Activated CD4-positive, alpha-beta T cell treated with anti-CD3 and anti-CD28 coated beads, Interleukin-2, amount 10 ng/mL, durations not matched to agents 7 days and 5 days (primary cell): Measurements from ENCODE around the gene NEAT1. TPM values are rescaled to one million over a fixed set of nuclear protein-coding genes. Genes with fewer than 3 reads are reported as not detected.

Source experiments
- CTCF ChIA-PET: fragments of 350-600 bp; sonication (Branson Sonifier 250); formaldehyde crosslinking; loops from one replicate; lab custom pipeline; 2021; ENCODE audit warnings: antibody characterized with exemption; lab: Charles Lee
- POLR2A ChIA-PET: fragments of 350-600 bp; sonication (Branson Sonifier 250); formaldehyde crosslinking; loops from one replicate; lab custom pipeline; 2021; ENCODE audit warnings: antibody characterized with exemption; lab: Charles Lee
- DNase-seq: peaks from one replicate; pipeline ENCODE4 v3.0.0-alpha.2; 2020
- H3K27ac Mint-ChIP-seq: one replicate; pipeline ENCODE4 v1.8.0; 2021; ENCODE audit warnings: mild to moderate bottlenecking, moderate library complexity, mixed read lengths
- H3K27me3 Mint-ChIP-seq: one replicate; pipeline ENCODE4 v1.8.0; 2021; ENCODE audit warnings: mixed read lengths
- H3K36me3 Mint-ChIP-seq: one replicate; pipeline ENCODE4 v1.8.0; 2021; ENCODE audit warnings: low read depth, mixed read lengths
- H3K4me1 Mint-ChIP-seq: one replicate; pipeline ENCODE4 v1.8.0; 2021; ENCODE audit warnings: mixed read lengths
- H3K4me3 Mint-ChIP-seq: one replicate; pipeline ENCODE4 v1.8.0; 2021; ENCODE audit warnings: mild to moderate bottlenecking, moderate library complexity, mixed read lengths
- H3K9me3 Mint-ChIP-seq: one replicate; pipeline ENCODE4 v1.8.0; 2021; ENCODE audit warnings: mixed read lengths
- total RNA-seq, 2 experiments: library from RNA; stranded (reverse); gene quantifications; one replicate each; pipeline ENCODE4 v1.2.3, GENCODE V29; 2021

Gene NEAT1
- total RNA-seq, 2 experiments from 2014 or later = 463 to 610 TPM

- Mint-ChIP-seq H3K36me3 (peaks cover 4% of the 10 kb centered on the region), H3K9me3 (no peaks in the 10 kb centered on the region), H3K27ac (peak overlapping the region; percentile 71), H3K27me3 (no peaks in the 10 kb centered on the region), H3K4me3 (peak overlapping the region; percentile 91), H3K4me1 (peaks cover 47% of the 10 kb centered on the region)
- no peak for DNase-seq
- CTCF ChIA-PET = interaction anchor here (0.6 to 8.1 kb wide), 35 partner anchors 9 to 364 kb away, joined by 3 to 98 read pairs (median 6); partner anchors contain the start of genes FRMD8, MALAT1 and SCYL1
- POLR2A ChIA-PET = interaction anchor here (0.5 to 14.2 kb wide), 6 partner anchors 9 to 88 kb away, joined by 3 to 781 read pairs (median 5); partner anchors contain the start of gene MALAT1
Observed at GRCh38 chr11:65415499-65416340, 6.9 kb upstream of the NEAT1 start.

GRCh38 chr11:65416341-65416824 is 6.2 kb upstream of the NEAT1 start:
- peak overlapping the region; percentile 97 for H3K27ac Mint-ChIP-seq
- no peaks in the 10 kb centered on the region for H3K27me3 Mint-ChIP-seq
- H3K9me3 Mint-ChIP-seq = no peaks in the 10 kb centered on the region
- ChIA-PET POLR2A (interaction anchor here (0.5 to 14.2 kb wide), 5 partner anchors 9 to 87 kb away, joined by 3 to 781 read pairs (median 5); partner anchors contain the start of gene MALAT1), CTCF (interaction anchor here (0.6 to 8.1 kb wide), 37 partner anchors 9 to 363 kb away, joined by 3 to 98 read pairs (median 5); partner anchors contain the start of genes CDC42EP2, FRMD8, MALAT1 and SCYL1)
- H3K4me1 Mint-ChIP-seq = peaks cover 49% of the 10 kb centered on the region
- DNase-seq = peak; percentile 93
- H3K4me3 Mint-ChIP-seq = peak overlapping the region; percentile 91
- H3K36me3 Mint-ChIP-seq = no peaks in the 10 kb centered on the region

DNA sequence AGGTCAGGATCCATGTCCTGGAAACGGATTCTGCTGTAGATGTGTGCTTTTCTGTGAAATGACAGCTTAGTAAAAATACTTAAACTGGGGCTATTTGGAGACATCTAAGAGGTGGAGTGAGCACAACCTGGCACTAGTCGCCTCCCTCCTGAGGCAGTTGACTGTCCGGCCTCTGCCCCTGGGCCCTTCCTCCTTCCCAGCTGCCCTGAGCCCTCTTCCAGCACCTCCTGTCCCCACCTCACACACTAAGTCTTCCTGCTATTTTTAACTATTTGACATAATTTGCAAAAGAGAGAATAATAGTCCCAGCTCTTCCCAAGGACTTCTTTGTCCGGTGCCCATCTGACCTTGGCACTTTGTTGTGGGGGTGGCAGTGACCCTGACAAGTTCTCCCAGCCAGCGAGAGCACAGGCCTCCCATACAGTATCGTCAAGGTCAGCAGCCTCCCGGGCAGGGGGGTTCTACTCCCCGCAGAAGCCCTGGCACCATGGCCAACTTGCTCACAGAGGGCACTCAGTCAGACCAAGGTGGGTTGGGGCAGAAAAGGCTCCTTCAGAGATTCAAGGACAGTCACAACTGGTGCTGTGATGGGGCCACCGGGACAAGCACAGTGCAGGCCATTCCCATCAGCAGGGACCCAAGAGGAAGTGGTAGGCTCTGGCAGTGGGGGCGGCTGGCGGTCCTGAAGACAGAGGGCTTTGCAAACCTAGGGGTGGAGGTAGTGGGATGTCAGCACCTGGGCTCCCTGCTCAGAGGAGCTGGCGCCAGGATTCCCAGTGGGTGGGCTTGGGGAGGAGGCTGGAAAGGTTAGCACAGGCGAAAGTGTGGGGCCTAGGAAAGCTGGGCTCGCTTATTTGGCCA is 5.5 kb upstream of the NEAT1 start:
- peak; percentile 28 for DNase-seq
- Mint-ChIP-seq H3K27me3 (no peaks in the 10 kb centered on the region), H3K4me1 (peaks cover 49% of the 10 kb centered on the region), H3K9me3 (no peaks in the 10 kb centered on the region), H3K4me3 (peak overlapping the region; percentile 91), H3K36me3 (no peaks in the 10 kb centered on the region), H3K27ac (peak overlapping the region; percentile 97)
- ChIA-PET CTCF (interaction anchor here (0.6 to 8.1 kb wide), 33 partner anchors 10 to 363 kb away, joined by 3 to 98 read pairs (median 5); partner anchors contain the start of genes CDC42EP2, FRMD8, MALAT1 and SCYL1), POLR2A (interaction anchor here (1.4 to 14.2 kb wide), 3 partner anchors 8 to 86 kb away, joined by 5 to 781 read pairs (median 5); partner anchors contain the start of gene MALAT1)

GRCh38 chr11:65417702-65418430 is 4.7 kb upstream of the NEAT1 start:
- Mint-ChIP-seq H3K4me1 (peaks cover 54% of the 10 kb centered on the region), H3K4me3 (peak overlapping the region; percentile 91), H3K36me3 (peaks cover 4% of the 10 kb centered on the region), H3K27ac (peak overlapping the region; percentile 97), H3K9me3 (no peaks in the 10 kb centered on the region), H3K27me3 (peaks cover 4% of the 10 kb centered on the region)
- peak; percentile 52 for DNase-seq
- CTCF ChIA-PET = interaction anchor here (0.8 to 8.1 kb wide), 10 partner anchors 15 to 90 kb away, joined by 3 to 98 read pairs (median 14); partner anchors contain the start of gene MALAT1
- POLR2A ChIA-PET = interaction anchor here (3.2 to 14.2 kb wide), 2 partner anchors 54 to 86 kb away, joined by 16 to 781 read pairs; partner anchors contain the start of gene MALAT1

- Mint-ChIP-seq H3K4me3 (peak overlapping the region; percentile 91), H3K36me3 (peaks cover 8% of the 10 kb centered on the region), H3K27ac (peak overlapping the region; percentile 97), H3K9me3 (no peaks in the 10 kb centered on the region), H3K4me1 (peaks cover 55% of the 10 kb centered on the region), H3K27me3 (peaks cover 5% of the 10 kb centered on the region)
- DNase-seq = no peak
- ChIA-PET CTCF (interaction anchor here (0.8 to 8.1 kb wide), 6 partner anchors 26 to 92 kb away, joined by 3 to 98 read pairs (median 18); partner anchors contain the start of gene MALAT1), POLR2A (interaction anchor here (3.2 to 14.2 kb wide), 2 partner anchors 54 to 85 kb away, joined by 16 to 781 read pairs; partner anchors contain the start of gene MALAT1)
Observed at GRCh38 chr11:65418431-65418680, 4.2 kb upstream of the NEAT1 start.

DNA sequence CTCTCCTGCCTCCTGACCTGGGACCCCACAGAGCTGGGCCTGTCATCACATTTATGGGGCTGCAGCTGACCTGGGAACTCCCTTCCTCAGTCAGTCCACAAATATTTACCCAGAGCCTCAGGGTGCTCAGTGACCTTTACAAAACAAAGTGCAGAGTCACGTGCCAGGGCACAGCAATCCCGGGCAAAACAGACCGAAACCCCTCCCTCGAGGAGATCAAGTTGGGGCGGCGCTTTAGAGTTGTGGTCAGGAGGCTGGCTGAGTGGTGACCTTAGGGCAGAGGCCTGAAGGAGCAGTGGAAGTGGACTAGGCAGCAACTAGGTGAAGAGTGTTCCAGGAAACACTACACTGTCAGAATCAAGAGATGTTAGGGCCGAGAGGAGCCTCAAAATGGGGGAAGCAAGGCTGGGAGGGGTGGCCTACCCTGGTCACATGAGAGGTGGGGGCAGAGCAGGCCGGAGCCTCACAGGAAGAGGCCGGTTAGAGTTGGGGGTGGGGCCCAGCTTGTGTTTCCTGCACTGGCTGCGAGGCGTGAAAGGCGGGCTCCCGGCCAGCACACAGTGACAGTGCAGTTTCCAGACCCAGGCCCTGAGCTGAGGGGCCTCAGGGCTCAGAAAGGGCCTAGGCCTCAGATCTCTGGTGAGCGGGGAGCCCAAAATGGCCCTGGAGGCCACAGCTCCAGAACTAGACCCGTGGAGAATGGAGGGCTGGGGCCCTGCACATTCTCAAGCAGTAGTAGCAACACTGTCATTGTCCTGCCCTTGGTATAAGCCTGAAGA is 3.7 kb upstream of the NEAT1 start:
- Mint-ChIP-seq H3K4me3 (peak overlapping the region; percentile 91), H3K27ac (peak overlapping the region; percentile 97), H3K27me3 (peaks cover 5% of the 10 kb centered on the region), H3K4me1 (peaks cover 55% of the 10 kb centered on the region), H3K9me3 (no peaks in the 10 kb centered on the region), H3K36me3 (peaks cover 14% of the 10 kb centered on the region)
- DNase-seq = peak; percentile 92
- POLR2A ChIA-PET = interaction anchor here (0.6 to 14.2 kb wide), 4 partner anchors 50 to 85 kb away, joined by 3 to 781 read pairs (median 10); partner anchors contain the start of gene MALAT1
- CTCF ChIA-PET = interaction anchor here (0.6 to 8.1 kb wide), 8 partner anchors 28 to 91 kb away, joined by 3 to 67 read pairs (median 5); partner anchors contain the start of gene MALAT1

DNA sequence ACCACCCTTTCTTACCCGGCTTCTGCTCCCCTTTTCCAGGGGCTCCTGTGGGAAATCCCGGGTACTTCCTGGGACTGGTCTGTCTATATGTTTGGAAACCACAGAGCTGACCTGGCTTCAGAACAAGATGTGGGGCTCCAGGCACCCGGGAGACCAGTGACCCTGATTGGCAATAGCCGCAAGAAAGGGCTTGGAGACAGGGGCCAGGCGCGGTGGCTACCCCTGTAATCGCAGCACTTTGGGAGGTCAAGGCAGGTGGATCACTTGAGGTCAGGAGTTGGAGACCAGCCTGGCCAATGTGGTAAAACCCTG is 3.2 kb upstream of the NEAT1 start:
- H3K27ac Mint-ChIP-seq = peak overlapping the region; percentile 97
- POLR2A ChIA-PET = interaction anchor here (1.2 to 14.2 kb wide), 4 partner anchors 11 to 84 kb away, joined by 3 to 781 read pairs (median 10); partner anchors contain the start of gene MALAT1
- peaks cover 5% of the 10 kb centered on the region for H3K27me3 Mint-ChIP-seq
- no peaks in the 10 kb centered on the region for H3K9me3 Mint-ChIP-seq
- H3K4me1 Mint-ChIP-seq = peaks cover 55% of the 10 kb centered on the region
- CTCF ChIA-PET = interaction anchor here (0.6 to 8.1 kb wide), 9 partner anchors 28 to 658 kb away, joined by 3 to 67 read pairs (median 5); partner anchors contain the start of gene MALAT1
- no peak for DNase-seq
- peaks cover 19% of the 10 kb centered on the region for H3K36me3 Mint-ChIP-seq
- H3K4me3 Mint-ChIP-seq = peak overlapping the region; percentile 91

DNA sequence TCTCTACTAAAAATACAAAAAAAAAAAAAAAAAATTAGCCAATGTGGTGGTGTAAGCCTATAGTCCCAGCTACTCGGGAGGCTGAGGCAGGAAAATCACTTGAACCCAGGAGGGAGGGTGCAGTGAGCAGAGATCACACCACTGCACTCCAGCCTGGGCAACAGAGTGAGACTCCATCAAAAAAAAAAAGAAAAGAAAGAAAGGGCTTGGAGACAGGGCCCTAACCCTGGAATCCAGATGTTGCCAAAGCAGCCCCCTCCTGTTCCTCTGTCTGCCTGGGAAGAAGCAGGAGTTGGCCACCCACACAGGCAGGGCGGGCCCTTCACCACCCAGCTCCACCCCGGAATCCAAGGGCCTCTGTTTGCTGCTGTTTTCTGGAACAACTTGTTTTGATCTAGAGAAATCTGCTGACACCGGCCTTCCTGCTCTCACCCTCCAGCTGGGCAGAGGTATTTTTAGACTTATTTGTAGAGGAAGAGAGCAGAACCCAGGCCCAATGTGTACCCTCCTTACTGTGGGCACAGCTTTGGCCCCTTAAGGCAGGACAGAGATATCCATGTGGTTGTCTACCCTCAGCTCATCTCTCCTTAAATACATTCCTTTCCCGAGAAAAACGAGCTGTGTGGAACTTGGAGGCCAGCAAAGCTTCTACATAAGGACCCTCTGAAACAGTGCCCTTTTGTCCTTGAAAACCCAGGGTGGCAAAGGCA is 2.7 kb upstream of the NEAT1 start:
- POLR2A ChIA-PET = interaction anchor here (0.6 to 14.2 kb wide), 7 partner anchors 10 to 926 kb away, joined by 3 to 781 read pairs (median 8); partner anchors contain the start of gene MALAT1
- no peaks in the 10 kb centered on the region for H3K9me3 Mint-ChIP-seq
- H3K27ac Mint-ChIP-seq = peak overlapping the region; percentile 97
- DNase-seq = peak; percentile 80
- peaks cover 24% of the 10 kb centered on the region for H3K36me3 Mint-ChIP-seq
- H3K4me3 Mint-ChIP-seq = peak overlapping the region; percentile 91
- CTCF ChIA-PET = interaction anchor here (0.6 to 8.1 kb wide), 11 partner anchors 27 to 659 kb away, joined by 3 to 67 read pairs (median 5); partner anchors contain the start of genes FAM89B and MALAT1
- peaks cover 5% of the 10 kb centered on the region for H3K27me3 Mint-ChIP-seq
- H3K4me1 Mint-ChIP-seq = peaks cover 52% of the 10 kb centered on the region

DNA sequence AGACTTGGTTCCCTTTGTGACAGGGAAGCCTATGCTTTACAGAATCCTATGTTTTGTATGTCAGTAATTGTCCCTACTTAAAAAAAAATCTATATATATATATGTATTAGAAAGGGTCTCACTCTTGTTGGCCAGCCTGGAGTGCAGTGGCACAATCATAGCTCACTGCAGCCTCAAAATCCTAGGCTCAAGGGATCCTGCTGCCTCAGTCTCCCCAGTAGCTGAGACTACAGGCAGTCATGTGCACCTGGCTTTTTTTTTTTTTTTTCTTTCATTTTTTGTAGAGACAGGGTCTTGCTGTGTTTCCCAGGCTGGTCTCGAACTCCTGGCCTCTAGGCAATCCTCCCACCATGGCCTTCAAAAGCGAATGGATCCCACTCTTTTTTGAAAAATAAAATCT is 2.1 kb upstream of the NEAT1 start:
- Mint-ChIP-seq H3K36me3 (peaks cover 30% of the 10 kb centered on the region), H3K4me3 (peak overlapping the region; percentile 91), H3K27me3 (peaks cover 5% of the 10 kb centered on the region), H3K9me3 (no peaks in the 10 kb centered on the region), H3K27ac (peak overlapping the region; percentile 97), H3K4me1 (peaks cover 51% of the 10 kb centered on the region)
- CTCF ChIA-PET = interaction anchor here (0.6 to 8.1 kb wide), 8 partner anchors 27 to 464 kb away, joined by 3 to 67 read pairs (median 5); partner anchors contain the start of genes FAM89B and MALAT1
- POLR2A ChIA-PET = interaction anchor here (0.6 to 14.2 kb wide), 7 partner anchors 10 to 926 kb away, joined by 3 to 781 read pairs (median 8); partner anchors contain the start of gene MALAT1
- DNase-seq = no peak
